ENCODE results near the gene KAT8. TPM values are rescaled to one million over a fixed set of nuclear protein-coding genes. Genes with fewer than 3 reads are reported as not detected.
"Not testable (repeated sequence)": the region's sequence is repeated elsewhere in the genome, so short reads cannot be mapped to it uniquely, and the experiment has no call there.

KAT8 gene
- total and polyA plus RNA-seq, 2 experiments from 2014 or later, result 63.0 to 112 TPM

- H3K27ac ChIP-seq, result no peak overlapping the region
- TF ChIP-seq, protein P1, sequence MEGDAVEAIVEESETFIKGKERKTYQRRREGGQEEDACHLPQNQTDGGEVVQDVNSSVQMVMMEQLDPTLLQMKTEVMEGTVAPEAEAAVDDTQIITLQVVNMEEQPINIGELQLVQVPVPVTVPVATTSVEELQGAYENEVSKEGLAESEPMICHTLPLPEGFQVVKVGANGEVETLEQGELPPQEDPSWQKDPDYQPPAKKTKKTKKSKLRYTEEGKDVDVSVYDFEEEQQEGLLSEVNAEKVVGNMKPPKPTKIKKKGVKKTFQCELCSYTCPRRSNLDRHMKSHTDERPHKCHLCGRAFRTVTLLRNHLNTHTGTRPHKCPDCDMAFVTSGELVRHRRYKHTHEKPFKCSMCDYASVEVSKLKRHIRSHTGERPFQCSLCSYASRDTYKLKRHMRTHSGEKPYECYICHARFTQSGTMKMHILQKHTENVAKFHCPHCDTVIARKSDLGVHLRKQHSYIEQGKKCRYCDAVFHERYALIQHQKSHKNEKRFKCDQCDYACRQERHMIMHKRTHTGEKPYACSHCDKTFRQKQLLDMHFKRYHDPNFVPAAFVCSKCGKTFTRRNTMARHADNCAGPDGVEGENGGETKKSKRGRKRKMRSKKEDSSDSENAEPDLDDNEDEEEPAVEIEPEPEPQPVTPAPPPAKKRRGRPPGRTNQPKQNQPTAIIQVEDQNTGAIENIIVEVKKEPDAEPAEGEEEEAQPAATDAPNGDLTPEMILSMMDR (IDR thresholded peaks at IDR 0.05; ENCODE audit: low read depth, low read length), result no peak
- no peaks in the 10 kb centered on the region for H3K36me3 ChIP-seq
- no peak overlapping the region for H3K4me3 ChIP-seq
- DNase-seq (ENCODE audit: low read depth in 1 of 2, low spot score in 1 of 2), result no peak
- H3K9me3 ChIP-seq (ENCODE audit: low read depth), result no peaks in the 10 kb centered on the region
- H3K27me3 ChIP-seq, result peaks cover 42% of the 10 kb centered on the region
- no peaks in the 10 kb centered on the region for H3K4me1 ChIP-seq (ENCODE audit: low read depth)
These were observed 30.8 kb downstream of the KAT8 start for GRCh38 chr16:31148281-31148728.

- no peak overlapping the region for H3K27ac ChIP-seq
- peaks cover 42% of the 10 kb centered on the region for H3K27me3 ChIP-seq
- H3K4me3 ChIP-seq, result no peak overlapping the region
- no peaks in the 10 kb centered on the region for H3K4me1 ChIP-seq (ENCODE audit: low read depth)
- no peak for DNase-seq (ENCODE audit: low read depth in 1 of 2, low spot score in 1 of 2)
- H3K36me3 ChIP-seq, result no peaks in the 10 kb centered on the region
- H3K9me3 ChIP-seq (ENCODE audit: low read depth), result no peaks in the 10 kb centered on the region
- TF ChIP-seq, protein P1 (IDR thresholded peaks at IDR 0.05; ENCODE audit: low read depth, low read length), result no peak
These were observed 31.4 kb downstream of the KAT8 start for GRCh38 chr16:31148896-31149295.

GRCh38 chr16:31149332-31149731 lies 31.9 kb downstream of the KAT8 start:
- Histone ChIP-seq H3K4me3 (no peak overlapping the region), H3K36me3 (no peaks in the 10 kb centered on the region), H3K27me3 (peaks cover 42% of the 10 kb centered on the region), H3K4me1 (ENCODE audit: low read depth) (no peaks in the 10 kb centered on the region), H3K27ac (no peak overlapping the region), H3K9me3 (ENCODE audit: low read depth) (no peaks in the 10 kb centered on the region)
- TF ChIP-seq, protein P1 (IDR thresholded peaks at IDR 0.05; ENCODE audit: low read depth, low read length), result no peak
- DNase-seq (ENCODE audit: low read depth in 1 of 2, low spot score in 1 of 2), result no peak

- H3K27me3 ChIP-seq, result peaks cover 42% of the 10 kb centered on the region
- DNase-seq (ENCODE audit: low read depth in 1 of 2, low spot score in 1 of 2), result no peak
- TF ChIP-seq, protein P1 (IDR thresholded peaks at IDR 0.05; ENCODE audit: low read depth, low read length), result no peak
- no peaks in the 10 kb centered on the region for H3K36me3 ChIP-seq
- no peak within 1 kb of the TSS for H3K27ac ChIP-seq
- no peak within 1 kb of the TSS for H3K4me3 ChIP-seq
- H3K4me1 ChIP-seq (ENCODE audit: low read depth), result no peaks in the 10 kb centered on the region
- no peaks in the 10 kb centered on the region for H3K9me3 ChIP-seq (ENCODE audit: low read depth)
These were observed 32.7 kb downstream of the KAT8 start, which contains the start of gene PRSS36 for GRCh38 chr16:31149894-31150890. Gene PRSS36, minus strand, starts transcription at chr16:31150066. Its CDS starts 31 bp downstream, at chr16:31150035.

- not testable (repeated sequence) for DNase-seq (ENCODE audit: low read depth in 1 of 2, low spot score in 1 of 2)
These were observed 33.5 kb downstream of the KAT8 start for GRCh38 chr16:31150976-31151375.

DNA sequence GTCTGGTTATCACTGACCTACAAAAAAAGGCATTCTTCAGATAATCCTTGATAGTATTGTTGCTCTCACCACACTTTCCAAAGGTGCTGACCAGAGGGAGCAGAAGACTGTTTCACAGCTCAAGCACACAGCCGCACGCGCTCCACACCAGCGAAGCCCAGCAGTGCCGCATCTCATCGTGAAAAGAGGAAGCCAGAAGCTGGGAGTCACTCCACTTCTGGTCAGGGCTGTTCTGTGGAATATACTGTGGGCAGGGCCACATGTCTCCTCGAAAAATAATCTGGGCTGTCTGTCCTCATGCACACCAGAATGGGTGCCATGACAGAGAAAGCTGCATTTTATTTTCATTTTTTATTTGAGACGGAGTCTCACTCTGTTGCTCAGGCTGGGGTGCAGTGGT lies 39.7 kb downstream of the KAT8 start:
- no peaks in the 10 kb centered on the region for H3K4me1 ChIP-seq (ENCODE audit: low read depth)
- TF ChIP-seq, protein P1 (IDR thresholded peaks at IDR 0.05; ENCODE audit: low read depth, low read length), result no peak
- DNase-seq (ENCODE audit: low read depth in 1 of 2, low spot score in 1 of 2), result no peak
- no peaks in the 10 kb centered on the region for H3K27me3 ChIP-seq
- H3K27ac ChIP-seq, result no peak overlapping the region
- no peaks in the 10 kb centered on the region for H3K36me3 ChIP-seq
- H3K4me3 ChIP-seq, result no peak overlapping the region
- H3K9me3 ChIP-seq (ENCODE audit: low read depth), result no peaks in the 10 kb centered on the region

More at GRCh38 chr16:31150976-31151375, 33.5 kb downstream of the KAT8 start:
- H3K27ac ChIP-seq; H3K9me3 ChIP-seq (ENCODE audit: low read depth); H3K4me3 ChIP-seq; H3K4me1 ChIP-seq (ENCODE audit: low read depth); H3K36me3 ChIP-seq: not testable (repeated sequence)
- peaks cover 38% of the 10 kb centered on the region for H3K27me3 ChIP-seq
